T follicular helper cell (primary cell): ENCODE results near the gene SETD5.
"Not testable (repeated sequence)": the region's sequence is repeated elsewhere in the genome, so short reads cannot be mapped to it uniquely, and the experiment has no call there.

Source experiments
- DNase-seq: peaks from one replicate; pipeline ENCODE4 v3.0.0-alpha.2; 2020; ENCODE audit warnings: low read depth

Gene SETD5

DNA sequence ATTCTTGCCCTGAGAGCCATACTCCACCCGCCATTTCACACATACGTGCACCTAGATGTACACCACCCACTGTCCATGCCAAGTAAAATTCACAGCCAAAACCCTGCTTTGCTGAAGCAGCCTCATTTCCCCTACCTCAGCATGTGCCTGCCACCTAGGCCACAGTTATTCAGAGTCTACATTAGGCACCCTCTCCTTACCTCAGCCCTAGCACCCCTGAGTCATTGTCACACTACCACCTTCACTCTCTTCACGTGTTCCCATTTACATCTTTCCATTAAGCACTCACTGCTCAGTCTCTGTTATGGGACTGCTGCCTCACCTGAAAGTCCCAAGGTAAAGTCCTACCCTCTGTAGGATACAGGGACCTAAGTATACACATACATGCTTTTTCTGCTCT is 70.0 kb downstream of the SETD5 start:
- DNase-seq = no peak

DNA sequence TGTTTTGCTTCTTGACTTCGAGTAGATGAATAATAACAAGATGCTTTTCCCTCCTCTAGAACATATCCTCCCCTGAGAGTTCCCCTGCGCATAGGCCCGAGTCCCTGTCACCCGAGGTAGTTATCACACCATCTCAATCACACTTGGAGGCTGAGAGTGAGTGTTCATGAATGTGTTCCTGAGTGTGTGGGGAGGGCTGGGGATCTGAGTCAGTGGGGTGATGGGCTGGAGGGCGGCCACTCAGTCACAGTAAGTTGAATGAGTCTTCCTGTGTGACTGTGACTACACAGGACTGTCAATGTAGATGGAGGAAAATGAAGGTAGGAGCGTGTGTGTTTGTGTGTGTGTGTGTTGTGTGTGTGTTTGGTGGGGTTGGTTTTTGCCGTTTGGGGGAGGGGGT is 71.0 kb downstream of the SETD5 start:
- no peak for DNase-seq

GRCh38 chr3:9469986-9470385 is 72.6 kb downstream of the SETD5 start:
- DNase-seq = no peak

DNA sequence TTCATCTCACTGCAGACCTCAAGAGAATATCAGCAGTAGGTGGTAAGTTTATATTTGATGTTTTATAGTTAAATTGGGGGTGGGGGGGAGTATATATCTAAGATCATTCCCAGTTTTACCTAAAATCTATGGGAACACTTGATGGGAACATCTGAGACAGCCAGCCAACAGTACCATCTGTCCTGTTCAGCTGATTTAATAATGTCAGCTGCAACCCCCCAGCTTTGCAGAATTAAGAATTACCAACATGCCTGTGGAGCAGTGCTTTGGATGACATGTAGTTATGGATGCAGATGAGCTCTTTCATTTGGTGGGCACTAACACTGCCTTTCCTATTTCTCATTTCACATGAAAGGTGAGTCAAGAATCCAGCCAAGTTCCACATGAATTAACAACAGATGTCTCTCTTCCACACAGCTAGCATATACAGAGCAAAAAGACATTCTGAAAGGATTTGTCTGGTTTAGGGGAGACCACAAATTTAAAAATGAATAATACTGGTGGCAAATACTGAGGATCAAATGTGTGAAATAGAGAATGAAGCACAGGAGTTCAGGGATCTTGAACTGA is 76.2 kb downstream of the SETD5 start:
- no peak for DNase-seq

DNA sequence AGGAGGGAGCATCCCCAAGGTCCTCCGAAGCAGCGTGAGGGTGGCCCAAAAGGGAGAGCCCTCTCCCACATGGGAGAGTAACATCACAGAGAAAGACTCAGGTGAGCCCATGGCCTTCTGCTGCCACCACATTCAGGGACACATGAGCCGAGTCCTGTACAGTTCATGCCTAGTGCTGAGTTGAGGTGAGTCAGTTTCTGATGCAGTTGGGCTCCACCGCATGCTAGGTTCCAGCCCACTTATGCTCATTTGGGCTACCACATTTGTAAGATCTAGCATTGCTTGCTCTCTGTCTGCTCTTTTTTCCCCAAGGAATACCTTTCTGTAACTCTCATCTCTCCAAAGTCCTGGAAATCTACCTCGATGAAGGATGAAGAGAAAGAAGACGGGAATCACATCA is 77.1 kb downstream of the SETD5 start:
- no peak for DNase-seq

DNA sequence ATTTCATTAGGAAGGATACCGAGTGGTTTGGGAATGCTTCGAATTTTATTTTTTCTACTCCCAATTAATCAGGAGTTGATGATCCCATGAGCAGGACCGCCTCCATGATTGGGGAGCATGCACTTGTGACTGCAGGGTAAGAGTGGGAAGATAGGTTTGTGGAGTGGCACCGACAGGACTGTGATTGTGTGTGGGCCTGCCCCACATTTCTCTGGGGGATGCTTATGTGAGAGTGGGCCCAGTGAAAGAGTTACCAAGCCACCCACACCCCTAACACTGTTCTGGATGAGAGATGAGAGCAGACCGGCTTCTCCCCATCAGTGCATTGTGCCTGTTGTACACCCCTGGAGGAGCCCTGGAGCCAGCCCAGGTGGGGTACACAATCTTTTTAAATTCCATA is 79.5 kb downstream of the SETD5 start:
- DNase-seq = no peak

GRCh38 chr3:9480265-9480664 is 82.8 kb downstream of the SETD5 start:
- DNase-seq = no peak

- DNase-seq = no peak
These were observed 87.8 kb downstream of the SETD5 start for GRCh38 chr3:9485248-9485647.

DNA sequence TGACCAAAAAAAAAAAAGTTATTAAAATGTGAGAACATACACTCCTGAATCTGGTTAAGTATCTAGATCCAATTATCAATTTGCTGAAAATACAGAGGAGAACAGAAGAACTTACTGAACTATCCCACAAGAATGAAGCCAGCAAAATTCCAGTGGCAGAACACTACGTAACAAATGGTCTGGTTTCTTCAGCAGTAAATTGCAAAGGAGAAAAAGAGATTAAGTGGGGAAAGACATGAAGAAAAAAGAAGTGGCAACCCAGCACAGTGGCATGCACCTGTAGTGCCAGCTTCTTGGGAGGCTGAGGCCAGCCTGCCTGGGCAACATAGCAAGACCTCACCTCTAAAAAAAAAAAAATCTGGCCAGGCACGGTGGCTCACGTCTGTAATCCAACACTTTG is 94.1 kb downstream of the SETD5 start:
- DNase-seq = no peak

GRCh38 chr3:9494036-9494435 is 96.6 kb downstream of the SETD5 start:
- not testable (repeated sequence) for DNase-seq

DNA sequence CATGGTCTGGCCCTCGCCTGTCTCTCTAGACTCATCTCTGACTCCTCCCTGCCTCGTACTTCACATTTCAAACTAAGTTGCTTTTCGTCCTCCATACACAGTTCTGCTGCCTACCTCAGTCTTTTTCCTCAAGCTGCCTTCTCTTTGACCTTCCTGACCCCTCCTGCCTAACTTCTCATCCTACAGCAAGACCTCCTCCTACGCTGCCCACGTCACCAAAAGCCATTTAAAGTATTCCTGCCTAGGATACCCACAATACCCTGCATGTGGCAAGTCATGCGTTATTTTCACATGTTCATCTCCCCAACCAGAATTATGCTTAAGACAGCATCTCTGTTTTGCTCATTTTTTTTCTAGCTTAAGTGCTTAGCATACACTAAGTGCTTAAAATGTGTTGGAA is 99.5 kb downstream of the SETD5 start:
- no peak for DNase-seq

DNA sequence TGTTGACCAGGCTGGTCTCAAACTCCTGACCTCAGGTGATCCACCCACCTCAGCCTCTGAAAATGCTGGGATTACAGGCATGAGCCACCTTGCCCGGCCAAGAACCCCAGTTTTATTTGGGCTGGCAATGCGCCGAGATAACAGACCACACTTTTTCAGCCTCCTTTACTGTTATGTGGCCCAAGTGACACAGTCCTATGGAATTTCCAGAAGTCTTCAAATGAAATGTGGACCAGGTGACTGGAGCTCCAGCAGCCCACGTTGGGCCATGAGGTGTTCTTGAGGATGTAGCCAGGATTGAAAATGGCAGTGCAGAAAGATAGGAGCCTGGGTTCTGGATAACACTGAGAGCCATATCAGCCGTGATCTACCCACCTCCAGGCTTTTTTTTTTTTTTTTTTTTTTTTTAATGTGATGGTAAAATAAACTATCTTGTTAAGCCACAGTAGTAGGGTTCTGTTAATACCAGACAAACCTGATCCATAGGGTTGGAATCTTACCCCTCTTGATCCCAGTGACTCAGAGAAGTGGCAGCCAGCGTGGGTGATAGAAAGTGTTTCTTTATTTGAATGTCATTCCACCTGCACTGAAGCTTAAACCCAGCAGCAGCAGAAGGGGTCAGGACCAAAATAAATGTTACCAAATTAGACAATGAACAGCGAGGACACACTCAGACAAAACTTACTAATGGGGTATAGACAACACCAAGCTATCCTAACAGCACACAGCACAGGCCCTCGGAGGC is 100.6 kb downstream of the SETD5 start:
- DNase-seq = no peak

DNA sequence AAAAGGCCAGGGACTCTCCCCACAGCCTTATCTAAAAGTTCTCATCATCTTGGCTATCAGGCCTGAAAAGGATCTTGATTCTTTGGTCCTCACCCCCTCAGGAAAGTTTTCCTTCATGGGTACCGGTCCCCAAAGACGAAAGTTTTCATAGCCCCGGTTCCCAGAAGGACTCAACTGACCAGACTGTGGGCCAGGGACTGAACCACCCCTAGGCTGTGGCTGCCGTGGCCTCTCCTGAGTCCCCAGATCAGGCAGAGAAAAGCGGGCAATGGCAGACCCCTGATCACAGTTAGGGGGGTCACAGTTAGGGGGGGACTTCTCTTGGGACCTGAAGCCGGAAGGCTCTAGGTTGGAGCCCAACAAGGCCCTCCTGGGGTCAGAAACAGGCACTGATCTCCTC is 101.4 kb downstream of the SETD5 start:
- DNase-seq = no peak

- no peak for DNase-seq
These were observed 102.2 kb downstream of the SETD5 start for GRCh38 chr3:9499455-9500107.

- peak; percentile 46 for DNase-seq
These were observed 103.0 kb downstream of the SETD5 start for GRCh38 chr3:9500108-9501050.

DNA sequence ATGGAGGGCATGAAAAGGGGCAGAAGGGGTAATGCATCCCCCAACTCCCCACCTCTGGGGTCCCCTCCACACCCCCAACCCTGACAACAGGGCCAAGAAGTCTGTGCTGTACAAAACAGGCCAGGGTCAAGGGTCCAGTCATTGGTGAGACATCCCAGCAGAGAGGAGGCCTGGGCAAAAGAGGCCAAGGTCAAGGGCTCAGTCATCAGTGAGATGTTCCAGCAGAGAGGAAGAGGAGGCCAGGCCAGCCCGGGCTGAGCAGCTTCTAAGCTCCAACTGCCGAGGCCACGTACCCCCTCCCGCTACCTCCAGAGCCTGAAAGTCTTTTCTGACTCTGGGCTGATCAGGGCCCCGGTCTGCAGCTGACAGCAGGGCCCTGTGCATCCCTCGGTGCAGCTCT is 103.8 kb downstream of the SETD5 start:
- no peak for DNase-seq

DNA sequence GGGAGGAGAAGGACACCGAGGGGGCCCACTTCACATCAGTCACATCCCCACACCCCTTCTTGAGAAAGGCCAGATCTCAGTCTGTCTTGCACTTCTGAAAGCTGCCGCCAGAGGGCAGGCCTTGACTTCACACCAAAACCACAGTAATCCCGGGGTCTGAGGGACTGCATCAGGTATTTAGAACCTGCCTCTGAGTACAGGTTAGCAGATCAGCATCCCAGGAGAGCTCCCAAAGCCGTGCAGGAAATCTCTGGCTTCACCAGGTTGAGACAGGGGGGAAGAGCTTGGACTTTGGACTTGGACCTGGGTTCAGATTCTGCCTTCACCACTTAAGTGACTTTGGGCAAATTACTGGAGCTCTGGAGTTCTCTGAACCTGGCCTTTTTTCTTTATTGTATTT is 105.9 kb downstream of the SETD5 start:
- DNase-seq = peak; percentile 52

- DNase-seq = no peak
These were observed 110.5 kb downstream of the SETD5 start for GRCh38 chr3:9507586-9508578.

GRCh38 chr3:9508781-9509180 is 111.4 kb downstream of the SETD5 start:
- DNase-seq = no peak

DNA sequence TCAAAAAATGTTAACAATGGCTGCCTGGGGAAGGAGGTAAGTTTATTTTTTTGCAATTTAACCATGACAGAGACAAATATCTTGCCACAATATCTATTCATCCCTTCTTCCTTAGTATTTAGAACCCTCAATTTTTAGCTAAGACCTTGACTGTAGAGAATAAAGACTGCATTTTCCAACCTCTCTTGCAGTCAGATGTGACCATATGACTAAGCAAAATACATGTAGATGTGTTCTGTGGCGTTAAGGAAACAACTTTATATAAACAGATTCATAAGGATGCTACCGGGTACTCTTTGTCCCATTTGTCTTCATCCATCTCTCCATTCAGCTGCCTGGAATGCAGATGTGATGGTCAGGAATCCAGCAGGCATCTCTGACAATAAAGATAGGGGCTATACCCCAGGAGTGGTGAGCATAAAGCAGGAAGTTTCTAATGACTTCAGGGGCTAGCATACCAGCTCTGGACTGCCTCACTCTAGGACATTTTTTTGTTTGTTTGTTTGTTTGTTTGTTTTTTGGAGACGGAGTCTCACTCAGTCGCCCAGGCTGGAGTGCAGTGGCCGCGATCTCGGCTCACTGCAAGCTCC is 115.1 kb downstream of the SETD5 start:
- no peak for DNase-seq

DNA sequence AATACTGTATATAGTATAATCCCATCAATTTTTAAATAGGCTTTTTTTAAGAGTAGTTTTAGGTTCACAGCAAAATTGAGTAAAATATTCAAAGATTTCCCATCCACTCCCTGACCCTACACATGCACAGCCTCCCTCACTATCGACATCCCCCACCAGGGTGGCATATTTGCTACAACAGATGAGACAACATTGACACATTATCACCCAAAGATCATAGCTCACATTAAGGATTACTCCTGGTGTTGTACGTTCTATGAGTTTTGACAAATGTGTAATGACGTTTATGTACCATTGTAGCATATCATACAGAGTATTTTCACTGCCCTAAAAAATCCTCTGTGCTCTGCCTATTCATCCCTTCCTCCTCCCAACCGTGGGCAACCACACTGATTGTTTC is 116.9 kb downstream of the SETD5 start:
- no peak for DNase-seq
